ENCODE results near the gene RABIF.
A peak's percentile ranks its signal among the peaks of the same experiment; 100 is the strongest.

The RABIF gene

DNA sequence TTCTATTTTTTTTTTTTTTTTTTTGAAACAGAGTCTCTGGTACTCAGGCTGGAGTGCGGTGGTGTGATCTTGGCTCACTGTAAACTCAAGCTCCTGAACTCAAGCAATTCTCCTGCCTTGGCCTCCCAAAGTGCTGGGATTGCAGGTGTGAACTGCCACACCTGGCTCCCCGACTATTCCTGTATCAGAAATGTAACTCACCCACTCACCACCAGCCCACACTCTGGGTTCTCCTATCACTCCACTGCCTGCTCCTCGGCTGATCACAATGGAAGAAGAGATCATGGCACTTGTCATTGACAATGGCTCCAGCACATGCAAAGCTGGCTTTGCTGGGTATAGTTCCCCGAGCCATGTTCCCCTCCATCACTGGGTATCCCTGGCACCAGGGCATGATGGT is 15.9 kb downstream of the RABIF start:
- no peak for DNase-seq (ENCODE audit: low read depth)

DNA sequence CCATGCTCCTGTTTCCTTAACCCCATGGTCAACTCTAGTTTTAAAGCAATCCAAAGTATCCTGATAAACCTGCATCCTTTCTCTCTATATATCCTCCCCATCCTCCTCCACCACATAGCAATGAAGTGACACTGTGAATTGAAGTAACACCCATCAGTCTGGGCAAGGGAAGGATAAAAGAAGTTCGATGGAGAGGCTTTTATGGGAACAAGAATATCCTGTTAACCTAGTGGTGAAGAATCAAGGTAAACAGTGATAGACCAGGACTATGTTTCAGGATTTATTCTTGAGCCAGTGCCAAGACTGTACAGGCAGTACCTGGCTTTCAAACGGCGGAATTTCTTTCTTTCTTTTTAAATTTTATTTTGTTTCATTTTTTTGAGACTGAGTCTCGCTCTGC is 17.6 kb downstream of the RABIF start:
- no peak for DNase-seq (ENCODE audit: low read depth)

DNA sequence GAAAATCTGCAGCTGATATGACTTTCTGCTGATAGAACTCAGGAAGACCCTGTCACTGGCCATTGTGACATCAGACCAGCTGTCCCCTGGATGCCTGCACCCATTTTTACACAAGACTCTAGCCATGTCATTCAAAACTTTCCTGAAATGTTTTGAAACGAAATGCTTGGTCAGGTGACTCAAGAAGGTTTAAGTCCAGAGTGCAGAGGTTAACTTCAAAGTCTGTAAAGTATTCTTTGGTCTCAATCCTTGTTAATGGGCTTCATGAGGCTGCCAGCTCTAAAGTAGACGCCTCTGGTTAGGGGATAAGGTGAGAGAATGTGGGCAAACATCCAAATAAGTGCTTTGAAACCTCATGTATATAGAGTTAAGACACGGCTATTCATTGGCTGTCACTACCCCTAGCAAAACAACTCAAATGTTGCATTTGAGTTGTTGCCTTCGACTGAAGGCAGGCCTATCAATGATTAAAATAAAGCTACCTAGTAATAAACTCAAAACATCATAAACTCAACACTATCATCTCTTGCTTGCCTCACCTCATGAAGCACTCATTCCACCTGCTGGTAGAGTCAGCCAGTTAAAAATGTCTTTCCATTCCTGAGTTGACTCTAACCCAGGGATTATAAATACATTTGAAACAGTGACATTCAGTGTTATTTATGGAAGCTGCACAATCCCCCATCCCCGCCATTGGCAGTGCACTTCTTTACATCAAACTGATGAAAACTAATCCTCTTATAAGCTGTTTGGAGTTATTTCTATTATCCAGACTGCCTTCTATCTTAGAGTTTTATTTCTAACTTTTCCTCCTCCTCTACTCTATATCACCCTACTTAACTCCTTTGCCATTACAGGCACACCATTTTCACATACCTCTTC is 26.0 kb downstream of the RABIF start:
- no peak for DNase-seq (ENCODE audit: low read depth)

DNA sequence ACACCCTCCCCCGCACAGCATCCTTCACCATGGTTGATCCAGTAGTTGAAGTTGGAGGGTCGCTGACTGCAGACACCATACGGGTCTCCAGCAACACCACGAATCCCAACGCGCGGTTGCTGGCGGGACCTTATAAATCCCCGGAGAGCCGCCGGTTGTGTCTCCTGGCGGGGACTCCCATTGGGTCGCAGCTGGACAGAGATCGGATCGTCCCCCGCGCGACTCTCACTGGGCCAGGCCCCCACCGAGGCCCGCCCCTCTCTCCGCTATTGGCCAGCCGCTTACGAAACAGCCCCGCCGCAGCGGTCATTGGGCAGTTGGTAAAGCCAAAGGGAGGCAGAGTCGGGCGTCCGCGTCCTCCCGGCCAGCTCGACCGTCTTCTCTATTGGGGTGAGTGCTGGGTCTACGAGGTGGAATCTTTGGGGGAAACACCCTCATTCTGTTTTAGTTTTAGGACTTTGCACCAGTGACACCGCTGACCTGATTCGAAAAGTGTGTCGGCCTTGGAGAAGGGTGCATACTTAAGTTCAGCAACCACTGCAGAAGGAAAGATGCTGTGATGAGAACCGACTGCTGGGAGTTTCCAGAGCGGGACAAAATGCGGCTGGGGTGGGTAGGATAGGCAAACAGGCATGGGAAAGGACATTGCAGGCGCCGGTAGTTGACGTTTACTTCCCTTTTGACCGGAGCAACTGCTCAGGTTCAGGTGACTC is 27.4 kb downstream of the RABIF start:
- DNase-seq (ENCODE audit: low read depth) = peak; percentile 78

- peak; percentile 19 for DNase-seq (ENCODE audit: low read depth)
Measured at GRCh38 chr1:202860744-202861419, 28.1 kb downstream of the RABIF start.

GRCh38 chr1:202858789-202859414 is 30.0 kb downstream of the RABIF start:
- no peak for DNase-seq (ENCODE audit: low read depth)

DNA sequence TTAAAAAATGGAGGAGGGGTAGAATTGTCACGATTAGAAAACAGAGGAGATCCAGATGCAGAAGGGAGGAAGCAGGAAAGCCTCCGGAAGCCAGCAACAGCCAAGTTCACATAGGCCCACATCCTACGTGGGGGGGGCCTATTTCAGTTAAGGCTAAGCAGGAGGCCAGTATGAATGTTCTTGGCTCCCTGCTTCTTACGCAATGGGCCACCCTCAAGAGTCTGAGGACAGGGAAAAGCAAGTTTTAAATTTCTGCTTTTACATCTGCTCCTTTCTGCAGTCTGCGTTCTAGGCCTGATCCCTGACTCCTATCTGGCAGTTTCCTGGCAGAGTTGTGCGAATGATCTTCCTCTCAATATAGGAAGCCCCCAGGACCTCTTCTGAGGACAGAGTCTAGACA is 30.6 kb downstream of the RABIF start:
- peak; percentile 71 for DNase-seq (ENCODE audit: low read depth)

GRCh38 chr1:202857136-202857610 is 31.8 kb downstream of the RABIF start:
- no peak for DNase-seq (ENCODE audit: low read depth)

DNA sequence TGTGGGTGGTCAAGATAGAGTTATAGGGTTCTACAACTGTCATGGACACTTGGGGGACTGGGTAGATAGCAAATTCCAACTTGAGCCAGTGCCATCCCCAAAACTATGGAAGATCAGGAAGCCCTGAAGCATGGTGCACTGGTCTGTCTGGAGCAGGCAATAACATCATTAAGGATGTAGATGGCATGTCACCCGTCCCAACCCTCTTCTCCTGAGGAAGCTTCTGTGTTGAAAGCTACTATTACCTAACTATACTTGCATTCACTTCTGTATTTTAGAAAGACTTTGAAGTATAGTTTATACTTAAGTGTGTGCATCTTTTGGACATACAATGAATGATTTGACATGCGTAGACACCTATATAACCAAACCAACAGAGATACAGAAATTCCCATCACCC is 32.9 kb downstream of the RABIF start:
- DNase-seq (ENCODE audit: low read depth) = no peak

- DNase-seq (ENCODE audit: low read depth) = no peak
Measured at GRCh38 chr1:202854787-202855186, 34.2 kb downstream of the RABIF start.

DNA sequence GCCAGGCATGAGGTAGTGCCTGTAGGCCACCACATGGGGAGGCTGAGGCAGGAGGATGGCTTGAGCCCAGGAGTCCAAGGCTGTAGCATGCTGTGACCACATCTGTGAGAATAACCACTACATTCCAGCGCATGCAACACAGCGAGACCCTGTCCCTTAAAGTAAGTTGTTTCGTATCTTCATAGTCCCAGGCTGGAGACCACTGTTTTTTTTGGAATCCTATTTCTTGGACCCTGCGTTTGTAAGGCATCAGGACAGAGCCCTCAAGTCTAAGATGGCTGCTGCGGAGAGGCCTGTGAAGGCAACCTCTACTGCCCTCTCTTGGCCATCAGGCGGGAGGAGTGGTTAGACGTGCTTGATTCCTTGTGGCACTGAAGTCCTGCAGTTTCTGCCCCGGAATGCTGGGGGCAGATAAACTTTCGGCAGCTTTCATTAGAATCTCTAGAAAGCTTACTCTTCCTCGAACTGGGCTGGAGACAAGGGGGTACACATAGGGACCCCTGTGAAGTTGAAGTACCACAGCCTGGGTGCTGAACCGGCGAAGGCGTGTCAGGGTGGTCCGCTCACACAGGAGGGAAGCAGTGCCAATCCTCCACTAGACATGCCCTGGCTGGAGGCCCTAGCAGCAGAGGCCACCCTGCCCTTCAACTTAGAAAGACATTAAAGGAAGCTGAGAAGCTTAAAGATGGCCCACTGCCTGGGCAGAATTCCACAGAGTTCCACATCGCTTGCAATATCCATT is 36.6 kb downstream of the RABIF start:
- peak; percentile 73 for DNase-seq (ENCODE audit: low read depth)

GRCh38 chr1:202850593-202851362 is 38.2 kb downstream of the RABIF start:
- no peak for DNase-seq (ENCODE audit: low read depth)

GRCh38 chr1:202848191-202848542 is 40.8 kb downstream of the RABIF start:
- no peak for DNase-seq (ENCODE audit: low read depth)

DNA sequence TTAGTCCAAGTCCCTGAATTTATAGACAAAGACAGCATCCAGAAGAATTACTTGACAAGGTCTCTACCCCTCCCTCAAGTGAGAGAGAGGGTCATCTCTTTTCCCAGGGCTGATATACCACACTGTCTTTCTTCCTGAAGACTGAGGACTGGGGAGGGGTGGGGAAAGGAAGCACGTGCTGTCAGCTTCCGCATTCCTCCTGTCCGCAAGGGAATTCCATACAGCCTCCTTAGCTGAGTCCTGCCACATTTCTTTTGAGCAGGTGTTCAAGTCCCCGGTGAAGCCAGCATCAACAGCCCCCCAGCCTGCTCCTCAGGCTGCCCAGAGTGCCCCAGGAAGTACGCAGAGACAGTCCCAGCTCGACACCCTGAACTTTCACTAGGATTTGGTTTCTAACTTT is 44.0 kb downstream of the RABIF start:
- DNase-seq (ENCODE audit: low read depth) = peak; percentile 50

- no peak for DNase-seq (ENCODE audit: low read depth)
Measured at GRCh38 chr1:202844259-202844658, 44.7 kb downstream of the RABIF start.

DNA sequence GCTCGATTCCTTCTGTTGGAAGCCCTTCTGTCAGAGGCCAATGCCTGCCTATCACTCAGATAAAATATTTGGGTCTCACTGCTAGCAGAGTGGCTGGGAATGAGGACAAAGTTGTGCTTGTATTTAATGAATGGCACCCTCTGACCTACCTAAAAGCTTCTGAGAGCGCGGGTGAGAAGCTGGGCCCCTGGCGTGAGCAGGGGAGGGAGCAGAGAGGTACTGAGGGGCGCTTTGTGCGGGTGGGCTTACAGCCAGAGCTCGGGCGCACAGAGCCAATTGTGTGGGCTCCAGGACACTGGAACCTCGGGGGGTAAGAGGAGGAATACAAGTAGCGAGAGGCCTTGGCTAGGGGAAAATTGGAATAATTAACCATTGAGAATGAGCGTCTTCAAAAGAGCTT is 45.9 kb downstream of the RABIF start:
- DNase-seq (ENCODE audit: low read depth) = no peak

GRCh38 chr1:202837746-202838262 is 51.1 kb downstream of the RABIF start:
- no peak for DNase-seq (ENCODE audit: low read depth)

GRCh38 chr1:202836623-202837403 is 52.1 kb downstream of the RABIF start:
- peak; percentile 29 for DNase-seq (ENCODE audit: low read depth)

DNA sequence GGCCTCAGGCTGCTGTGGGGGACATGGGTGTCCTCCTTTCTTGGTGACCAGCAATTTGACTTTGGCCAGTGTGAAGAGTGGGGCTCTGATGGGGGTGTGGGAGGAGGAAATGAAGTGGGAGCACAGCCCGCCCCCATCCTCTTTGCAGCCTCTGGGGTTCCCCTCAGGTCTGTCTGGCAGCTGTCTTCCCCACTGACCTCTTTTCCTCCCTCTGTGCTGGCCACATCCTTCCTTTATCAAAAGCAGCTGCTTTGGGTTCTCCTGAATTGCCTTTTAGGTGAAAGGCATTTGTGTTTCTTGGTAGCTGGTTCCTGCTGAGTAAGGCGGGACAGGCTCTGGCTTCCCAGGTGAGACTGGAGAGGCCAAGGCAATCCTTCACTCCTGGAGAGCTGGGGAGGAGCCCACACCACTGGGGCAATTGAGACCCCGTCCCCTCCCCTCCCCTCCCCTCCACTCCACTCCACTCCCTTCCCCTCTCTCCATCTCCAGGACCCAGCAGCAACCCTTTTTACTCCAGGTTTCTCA is 53.3 kb downstream of the RABIF start:
- DNase-seq (ENCODE audit: low read depth) = no peak

Data from amniotic epithelial cell (primary cell).